ENCODE results near the gene ACACA. TPM values are rescaled to one million over a fixed set of nuclear protein-coding genes. Genes with fewer than 3 reads are reported as not detected.

The ACACA gene
- total and polyA plus RNA-seq, 2 donors (not counting 1 experiment from before 2014, with no cell fraction given), result 45.2 to 123 TPM

DNA sequence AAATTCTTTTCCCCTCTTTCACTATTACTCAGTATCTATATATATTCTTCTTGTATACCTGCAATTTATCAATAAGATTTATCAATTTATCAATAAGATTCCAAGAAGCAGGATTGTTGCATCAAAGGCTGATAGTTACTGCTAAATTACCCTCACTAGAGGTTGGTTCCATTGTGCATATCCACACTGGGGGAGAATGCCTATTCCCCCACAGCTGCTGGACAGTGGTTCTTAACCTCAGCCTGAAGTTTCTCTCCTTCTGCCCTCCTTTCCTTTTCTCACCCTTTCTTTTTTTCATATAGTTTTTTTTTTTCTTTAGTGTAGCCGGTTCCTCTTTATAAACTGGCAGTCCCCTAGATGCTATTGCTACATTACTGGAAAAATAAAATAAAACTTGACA, 24.6 kb downstream of the ACACA start:
- no peak for DNase-seq (ENCODE audit: low read depth in 2 of 2)
- Histone ChIP-seq H4K20me1 (ENCODE audit: control insufficient read depth, extremely low read depth, insufficient read depth, low read length) (no peaks in the 10 kb centered on the region), H3K4me2 (ENCODE audit: extremely low read depth, insufficient read depth, low read length) (no peak overlapping the region), H3K27ac (ENCODE audit: insufficient read depth, low read length) (no peak overlapping the region), H2AFZ (ENCODE audit: low read length) (no peak overlapping the region), H3K4me3 (replicated peaks in 1 of 4; ENCODE audit: control extremely low read depth in 1 of 4, insufficient read depth in 1 of 4, low read depth in 3 of 4, low read length in 4 of 4) (no peak overlapping the region), H3K4me1 (ENCODE audit: control insufficient read depth, extremely low read depth, insufficient read depth, low read length) (no peaks in the 10 kb centered on the region), H3K27me3 (ENCODE audit: control insufficient read depth, insufficient read depth, low read length) (no peaks in the 10 kb centered on the region), H3K36me3 (ENCODE audit: control insufficient read depth, insufficient read depth, low read length) (no peaks in the 10 kb centered on the region), H3K79me2 (ENCODE audit: control insufficient read depth, insufficient read depth, low read length) (no peaks in the 10 kb centered on the region), H3K9ac (ENCODE audit: insufficient read depth, low read length) (no peak overlapping the region), H3K9me3 (ENCODE audit: control insufficient read depth, insufficient read depth, low read depth, low read length) (no peaks in the 10 kb centered on the region)
- no peak for TF ChIP-seq EZH2 (IDR thresholded peaks at IDR 0.05; ENCODE audit: low read length, missing control alignments)
- TF ChIP-seq, protein P1, sequence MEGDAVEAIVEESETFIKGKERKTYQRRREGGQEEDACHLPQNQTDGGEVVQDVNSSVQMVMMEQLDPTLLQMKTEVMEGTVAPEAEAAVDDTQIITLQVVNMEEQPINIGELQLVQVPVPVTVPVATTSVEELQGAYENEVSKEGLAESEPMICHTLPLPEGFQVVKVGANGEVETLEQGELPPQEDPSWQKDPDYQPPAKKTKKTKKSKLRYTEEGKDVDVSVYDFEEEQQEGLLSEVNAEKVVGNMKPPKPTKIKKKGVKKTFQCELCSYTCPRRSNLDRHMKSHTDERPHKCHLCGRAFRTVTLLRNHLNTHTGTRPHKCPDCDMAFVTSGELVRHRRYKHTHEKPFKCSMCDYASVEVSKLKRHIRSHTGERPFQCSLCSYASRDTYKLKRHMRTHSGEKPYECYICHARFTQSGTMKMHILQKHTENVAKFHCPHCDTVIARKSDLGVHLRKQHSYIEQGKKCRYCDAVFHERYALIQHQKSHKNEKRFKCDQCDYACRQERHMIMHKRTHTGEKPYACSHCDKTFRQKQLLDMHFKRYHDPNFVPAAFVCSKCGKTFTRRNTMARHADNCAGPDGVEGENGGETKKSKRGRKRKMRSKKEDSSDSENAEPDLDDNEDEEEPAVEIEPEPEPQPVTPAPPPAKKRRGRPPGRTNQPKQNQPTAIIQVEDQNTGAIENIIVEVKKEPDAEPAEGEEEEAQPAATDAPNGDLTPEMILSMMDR (conservative IDR thresholded peaks at IDR 0.05 in 1 of 2, IDR thresholded peaks at IDR 0.05 in 1 of 2; ENCODE audit: low read depth in 1 of 2, low read length in 2 of 2), result no peak

GRCh38 chr17:37375706-37376105, 30.9 kb downstream of the ACACA start, which contains the start of gene C17orf78:
Gene C17orf78 (plus strand): TSS chr17:37375985. CDS start chr17:37376093, 108 bp downstream.
- Histone ChIP-seq H3K4me3 (replicated peaks in 1 of 4; ENCODE audit: control extremely low read depth in 1 of 4, insufficient read depth in 1 of 4, low read depth in 3 of 4, low read length in 4 of 4) (no peak within 1 kb of the TSS), H3K27me3 (ENCODE audit: control insufficient read depth, insufficient read depth, low read length) (no peaks in the 10 kb centered on the region), H3K9me3 (ENCODE audit: control insufficient read depth, insufficient read depth, low read depth, low read length) (no peaks in the 10 kb centered on the region), H3K9ac (ENCODE audit: insufficient read depth, low read length) (no peak within 1 kb of the TSS), H3K4me1 (ENCODE audit: control insufficient read depth, extremely low read depth, insufficient read depth, low read length) (no peaks in the 10 kb centered on the region), H3K36me3 (ENCODE audit: control insufficient read depth, insufficient read depth, low read length) (no peaks in the 10 kb centered on the region), H2AFZ (ENCODE audit: low read length) (no peak within 1 kb of the TSS), H4K20me1 (ENCODE audit: control insufficient read depth, extremely low read depth, insufficient read depth, low read length) (no peaks in the 10 kb centered on the region), H3K79me2 (ENCODE audit: control insufficient read depth, insufficient read depth, low read length) (no peaks in the 10 kb centered on the region), H3K4me2 (ENCODE audit: extremely low read depth, insufficient read depth, low read length) (no peak within 1 kb of the TSS), H3K27ac (ENCODE audit: insufficient read depth, low read length) (no peak within 1 kb of the TSS)
- no peak for TF ChIP-seq EZH2 (IDR thresholded peaks at IDR 0.05; ENCODE audit: low read length, missing control alignments)
- TF ChIP-seq, protein P1 (conservative IDR thresholded peaks at IDR 0.05 in 1 of 2, IDR thresholded peaks at IDR 0.05 in 1 of 2; ENCODE audit: low read depth in 1 of 2, low read length in 2 of 2), result no peak
- DNase-seq (ENCODE audit: low read depth in 2 of 2), result no peak

DNA sequence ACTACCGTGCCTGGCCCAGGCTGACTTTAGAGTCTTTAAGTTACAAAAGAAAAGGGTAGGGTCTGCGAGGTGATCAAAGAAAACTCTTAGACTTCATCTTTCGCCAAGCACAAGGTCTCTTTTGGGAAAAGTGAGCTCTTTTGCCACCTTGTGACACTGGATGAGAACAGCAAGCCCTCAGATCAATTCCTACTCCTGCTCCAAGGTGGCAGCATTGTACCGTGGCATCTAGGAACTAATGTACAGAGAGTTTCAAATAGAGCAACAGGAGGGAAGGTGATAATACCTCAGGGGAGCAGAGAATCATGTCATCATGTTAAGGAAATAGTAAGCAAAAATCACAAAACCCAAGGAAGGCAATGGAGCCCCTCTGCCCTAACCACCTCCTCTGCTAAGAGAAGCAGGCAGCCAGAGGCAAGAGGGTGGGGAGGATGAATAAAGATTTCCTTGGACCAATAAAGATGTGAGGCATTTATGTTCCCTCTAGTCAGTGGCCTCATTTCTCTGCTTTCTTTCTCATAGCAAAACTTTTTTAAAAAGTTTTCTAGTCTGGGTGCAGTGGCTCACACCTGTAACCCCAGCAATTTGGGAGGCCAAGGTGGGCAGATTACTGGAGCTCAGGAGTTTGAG, 33.0 kb downstream of the ACACA start:
- H3K4me1 ChIP-seq (ENCODE audit: control insufficient read depth, extremely low read depth, insufficient read depth, low read length), result no peaks in the 10 kb centered on the region
- H3K36me3 ChIP-seq (ENCODE audit: control insufficient read depth, insufficient read depth, low read length), result no peaks in the 10 kb centered on the region
- H3K9ac ChIP-seq (ENCODE audit: insufficient read depth, low read length), result no peak overlapping the region
- H3K27me3 ChIP-seq (ENCODE audit: control insufficient read depth, insufficient read depth, low read length), result no peaks in the 10 kb centered on the region
- no peaks in the 10 kb centered on the region for H4K20me1 ChIP-seq (ENCODE audit: control insufficient read depth, extremely low read depth, insufficient read depth, low read length)
- no peaks in the 10 kb centered on the region for H3K9me3 ChIP-seq (ENCODE audit: control insufficient read depth, insufficient read depth, low read depth, low read length)
- H3K79me2 ChIP-seq (ENCODE audit: control insufficient read depth, insufficient read depth, low read length), result no peaks in the 10 kb centered on the region
- no peak overlapping the region for H3K4me2 ChIP-seq (ENCODE audit: extremely low read depth, insufficient read depth, low read length)
- TF ChIP-seq EZH2 (IDR thresholded peaks at IDR 0.05; ENCODE audit: low read length, missing control alignments), result no peak
- TF ChIP-seq, protein P1 (conservative IDR thresholded peaks at IDR 0.05 in 1 of 2, IDR thresholded peaks at IDR 0.05 in 1 of 2; ENCODE audit: low read depth in 1 of 2, low read length in 2 of 2), result peak; percentile 100
- H3K27ac ChIP-seq (ENCODE audit: insufficient read depth, low read length), result no peak overlapping the region
- no peak overlapping the region for H3K4me3 ChIP-seq (replicated peaks in 1 of 4; ENCODE audit: control extremely low read depth in 1 of 4, insufficient read depth in 1 of 4, low read depth in 3 of 4, low read length in 4 of 4)
- peak; percentile 70 to 88 for DNase-seq (ENCODE audit: low read depth in 2 of 2)
- peak overlapping the region; percentile 71 for H2AFZ ChIP-seq (ENCODE audit: low read length)

Data from fibroblast of lung (primary cell).